Suprapubic skin (tissue), 2 donors: ENCODE results near the gene MYL11.

Source experiments
- EP300 ChIP-seq: sonication (generic); formaldehyde crosslinking; IDR thresholded peaks from one replicate; pipeline ENCODE4 v1.6.1; 2017; ENCODE audit warnings: antibody characterized with exemption
- POLR2A ChIP-seq, 2 donors: fragments of 450-650 bp; IDR thresholded peaks; one replicate each; pipeline ENCODE4 v1.6.1; 2017; ENCODE audit warnings: antibody characterized with exemption in 2 of 2, mild to moderate bottlenecking in 2 of 2, moderate library complexity in 2 of 2

GRCh38 chr16:30407102-30407803 lies 32.7 kb downstream of the MYL11 start, which contains the start of gene ZNF771:
- TF ChIP-seq POLR2A (IDR thresholded peaks at IDR 0.05) = no peak
- TF ChIP-seq EP300 = no peak
